ENCODE data around the gene CCDC82. TPM values are rescaled to one million over a fixed set of nuclear protein-coding genes. Genes with fewer than 3 reads are reported as not detected.

Gene CCDC82
- total RNA-seq, 1 experiment from 2014 or later = 19.9 TPM

GRCh38 chr11:96341211-96342013 lies 48.3 kb downstream of the CCDC82 start:
- DNase-seq = peak; percentile 75 to 76
- intact Hi-C loops (cut with micrococcal nuclease; ENCODE audit: unreplicated experiment) = loop anchor here (1.0 to 5.0 kb wide), 11 partner anchors 16 to 417 kb away; partner anchors contain the start of genes CCDC82 and MTMR2
- Histone ChIP-seq H3K36me3 (ENCODE audit: low read depth) (peaks cover 19% of the 10 kb centered on the region), H3F3A (ENCODE audit: insufficient read depth, low read depth) (peaks cover 10% of the 10 kb centered on the region; the same call in 1 of the 2 replicates), H4K20me1 (ENCODE audit: insufficient read depth) (no peaks in the 10 kb centered on the region), H3K27me3 (ENCODE audit: insufficient read depth, low read depth) (no peaks in the 10 kb centered on the region), H3K4me1 (replicated peaks; ENCODE audit: insufficient read depth) (peaks cover 53% of the 10 kb centered on the region), H3K79me2 (ENCODE audit: low read depth) (peaks cover 66% of the 10 kb centered on the region), H3K9me3 (ENCODE audit: insufficient read depth, low read depth) (no peaks in the 10 kb centered on the region), H3K27ac (peak overlapping the region; percentile 70), H2AFZ (peak overlapping the region; percentile 84), H3K4me2 (peak overlapping the region; percentile 90), H3K4me3 (peak overlapping the region; percentile 78), H3K9me2 (ENCODE audit: insufficient read depth) (no peaks in the 10 kb centered on the region)
- no peak for TF ChIP-seq EZH2 (IDR thresholded peaks at IDR 0.05; ENCODE audit: low read depth)
- TF ChIP-seq CTCF (conservative IDR thresholded peaks at IDR 0.05) = peak; percentile 54
- ChIA-PET CTCF (interaction anchor here (0.6 to 3.2 kb wide), 10 partner anchors 10 to 492 kb away, joined by 3 to 17 read pairs (median 5); no protein-coding TSS in a partner anchor), POLR2A (ENCODE audit: unreplicated experiment) (interaction anchor here (0.6 to 2.3 kb wide), 11 partner anchors 27 to 297 kb away, joined by 3 to 32 read pairs (median 7); no protein-coding TSS in a partner anchor)
- BruUV-seq (replicated peaks) = no TSS peak

GRCh38 chr11:96340555-96340885 lies 49.2 kb downstream of the CCDC82 start:
- Histone ChIP-seq H3K4me3 (peak overlapping the region; percentile 78), H3K27ac (peak overlapping the region; percentile 70), H3K4me1 (replicated peaks; ENCODE audit: insufficient read depth) (peaks cover 60% of the 10 kb centered on the region), H3K9me3 (ENCODE audit: insufficient read depth, low read depth) (no peaks in the 10 kb centered on the region), H3K36me3 (ENCODE audit: low read depth) (peaks cover 28% of the 10 kb centered on the region), H4K20me1 (ENCODE audit: insufficient read depth) (peaks cover 3% of the 10 kb centered on the region; the same call in 1 of the 2 replicates), H3F3A (ENCODE audit: insufficient read depth, low read depth) (peaks cover 10% of the 10 kb centered on the region; the same call in 1 of the 2 replicates), H3K27me3 (ENCODE audit: insufficient read depth, low read depth) (no peaks in the 10 kb centered on the region), H3K9me2 (ENCODE audit: insufficient read depth) (no peaks in the 10 kb centered on the region), H3K79me2 (ENCODE audit: low read depth) (peaks cover 75% of the 10 kb centered on the region), H2AFZ (no peak overlapping the region), H3K4me2 (peak overlapping the region; percentile 90)
- intact Hi-C loops (cut with micrococcal nuclease; ENCODE audit: unreplicated experiment) = loop anchor here (2.0 to 5.0 kb wide), 4 partner anchors 68 to 348 kb away; no protein-coding TSS in a partner anchor
- CTCF ChIA-PET = interaction anchor here (0.7 kb wide), 1 partner anchor 97 kb away, joined by 5 read pairs; no protein-coding TSS in a partner anchor
- DNase-seq = no peak
- POLR2A ChIA-PET (ENCODE audit: unreplicated experiment) = interaction anchor here (0.6 to 1.2 kb wide), 2 partner anchors 68 to 97 kb away, joined by 4 to 7 read pairs; no protein-coding TSS in a partner anchor
- no TSS peak for BruUV-seq (replicated peaks)
- TF ChIP-seq CTCF (conservative IDR thresholded peaks at IDR 0.05) = no peak
- no peak for TF ChIP-seq EZH2 (IDR thresholded peaks at IDR 0.05; ENCODE audit: low read depth)

GRCh38 chr11:96339706-96340554 lies 49.8 kb downstream of the CCDC82 start:
- peak overlapping the region; percentile 78 for H3K4me3 ChIP-seq
- no TSS peak for BruUV-seq (replicated peaks)
- no peak for DNase-seq
- H3F3A ChIP-seq (ENCODE audit: insufficient read depth, low read depth) = peaks cover 10% of the 10 kb centered on the region; the same call in 1 of the 2 replicates
- peak overlapping the region; percentile 70 for H3K27ac ChIP-seq
- H3K4me2 ChIP-seq = peak overlapping the region; percentile 90
- POLR2A ChIA-PET (ENCODE audit: unreplicated experiment) = interaction anchor here (0.6 to 1.4 kb wide), 5 partner anchors 25 to 184 kb away, joined by 4 to 9 read pairs (median 7); no protein-coding TSS in a partner anchor
- TF ChIP-seq CTCF (conservative IDR thresholded peaks at IDR 0.05) = no peak
- TF ChIP-seq EZH2 (IDR thresholded peaks at IDR 0.05; ENCODE audit: low read depth) = no peak
- H2AFZ ChIP-seq = no peak overlapping the region
- peaks cover 81% of the 10 kb centered on the region for H3K79me2 ChIP-seq (ENCODE audit: low read depth)
- H3K9me2 ChIP-seq (ENCODE audit: insufficient read depth) = no peaks in the 10 kb centered on the region
- H3K4me1 ChIP-seq (replicated peaks; ENCODE audit: insufficient read depth) = peaks cover 60% of the 10 kb centered on the region
- CTCF ChIA-PET = interaction anchor here (0.7 kb wide), 1 partner anchor 97 kb away, joined by 5 read pairs; no protein-coding TSS in a partner anchor
- no peaks in the 10 kb centered on the region for H3K9me3 ChIP-seq (ENCODE audit: insufficient read depth, low read depth)
- H3K36me3 ChIP-seq (ENCODE audit: low read depth) = peaks cover 32% of the 10 kb centered on the region
- no peaks in the 10 kb centered on the region for H3K27me3 ChIP-seq (ENCODE audit: insufficient read depth, low read depth)
- H4K20me1 ChIP-seq (ENCODE audit: insufficient read depth) = peaks cover 3% of the 10 kb centered on the region; the same call in 1 of the 2 replicates
- intact Hi-C loops (cut with micrococcal nuclease; ENCODE audit: unreplicated experiment) = loop anchor here (2.0 to 5.0 kb wide), 4 partner anchors 67 to 348 kb away; no protein-coding TSS in a partner anchor
